GM18870 (cell line): Measurements from ENCODE around the gene SOHLH2.

Experiments used
- ATAC-seq: cut with Tn5 transposase; IDR thresholded peaks from one replicate; pipeline ENCODE4 v1.9.1; 2021; ENCODE audit warnings: moderate library complexity; ENCODE audit not compliant: unreplicated experiment

Gene SOHLH2, protein sequence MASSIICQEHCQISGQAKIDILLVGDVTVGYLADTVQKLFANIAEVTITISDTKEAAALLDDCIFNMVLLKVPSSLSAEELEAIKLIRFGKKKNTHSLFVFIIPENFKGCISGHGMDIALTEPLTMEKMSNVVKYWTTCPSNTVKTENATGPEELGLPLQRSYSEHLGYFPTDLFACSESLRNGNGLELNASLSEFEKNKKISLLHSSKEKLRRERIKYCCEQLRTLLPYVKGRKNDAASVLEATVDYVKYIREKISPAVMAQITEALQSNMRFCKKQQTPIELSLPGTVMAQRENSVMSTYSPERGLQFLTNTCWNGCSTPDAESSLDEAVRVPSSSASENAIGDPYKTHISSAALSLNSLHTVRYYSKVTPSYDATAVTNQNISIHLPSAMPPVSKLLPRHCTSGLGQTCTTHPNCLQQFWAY

DNA sequence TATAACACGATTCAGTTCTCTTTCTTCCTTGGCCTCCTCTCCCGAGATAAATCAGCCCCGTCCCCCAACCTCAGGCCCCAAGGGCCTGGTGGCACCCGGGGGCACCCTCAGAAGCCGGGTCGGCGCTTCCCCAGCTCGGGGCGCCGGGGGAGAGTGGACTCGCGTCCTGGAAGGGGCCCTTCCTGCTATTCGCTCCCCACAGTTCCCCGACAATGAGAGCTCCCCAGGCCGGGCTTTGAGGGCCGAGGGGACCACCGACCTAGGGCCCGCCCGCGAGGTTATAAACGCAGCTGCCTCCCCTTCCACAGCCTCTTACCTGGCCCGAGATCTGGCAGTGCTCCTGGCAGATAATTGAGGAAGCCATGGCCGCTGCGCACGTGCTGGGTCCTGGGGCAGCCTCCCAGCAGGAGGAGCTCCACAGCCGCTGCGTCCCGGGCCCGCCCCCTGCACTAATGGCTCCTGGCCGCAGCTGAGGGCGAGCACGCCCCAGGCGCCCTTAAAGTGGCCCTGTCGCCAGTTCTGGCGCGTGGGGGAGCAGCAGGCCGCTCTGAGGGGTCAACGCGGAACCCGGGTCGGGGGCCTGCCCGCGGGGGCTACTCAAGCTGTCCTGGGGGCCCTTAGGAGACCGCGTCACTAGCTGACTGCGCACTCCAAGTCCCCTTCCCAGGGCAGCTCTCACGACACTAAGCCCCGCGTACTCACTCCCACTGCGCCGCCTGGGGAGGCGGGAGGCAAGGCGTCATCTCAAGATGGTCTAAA, at the start of gene SOHLH2:
TSS of gene SOHLH2 (minus strand) at position 394 of the 759 bp plus-strand sequence. CDS start at position 364, 30 bp downstream.
- ATAC-seq, result no peak

DNA sequence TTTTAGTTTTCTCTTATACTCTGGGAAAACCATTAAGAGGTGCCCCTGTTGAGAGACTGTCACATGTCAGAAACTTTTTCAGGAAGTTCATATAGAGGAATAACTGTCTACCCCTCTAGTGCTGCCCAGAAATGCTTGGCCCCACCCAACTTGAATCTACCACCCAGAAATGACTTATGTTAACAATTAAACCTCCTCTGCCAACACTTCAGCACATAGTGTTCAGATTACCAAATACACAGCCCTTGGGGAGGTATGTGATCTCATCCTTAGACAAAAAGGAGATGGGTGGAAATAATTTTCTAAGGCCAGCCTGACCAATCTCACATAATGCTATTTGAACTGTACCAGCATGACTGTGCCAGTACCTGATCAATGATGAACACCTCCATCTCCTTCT, 47.6 kb upstream of the SOHLH2 start:
- ATAC-seq, result no peak

DNA sequence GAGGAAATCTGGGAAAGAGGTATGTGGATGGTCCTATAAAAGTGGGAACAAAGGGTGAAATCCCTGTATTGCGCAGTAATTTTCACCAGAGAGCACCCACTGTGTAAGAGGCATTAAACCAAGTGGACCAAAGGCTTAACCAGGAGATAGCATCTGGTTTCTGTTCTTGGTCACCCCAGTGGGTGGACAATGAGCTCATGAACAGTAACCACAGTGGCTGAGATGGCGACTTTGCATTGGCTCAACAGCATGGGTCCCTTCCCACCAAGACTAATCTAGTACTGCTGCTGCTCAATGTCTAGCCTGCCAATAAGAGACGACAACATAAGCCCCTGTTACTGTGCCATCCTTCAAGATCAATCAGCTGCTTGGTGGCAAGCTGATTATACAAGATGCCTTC, 46.7 kb upstream of the SOHLH2 start:
- ATAC-seq, result no peak

DNA sequence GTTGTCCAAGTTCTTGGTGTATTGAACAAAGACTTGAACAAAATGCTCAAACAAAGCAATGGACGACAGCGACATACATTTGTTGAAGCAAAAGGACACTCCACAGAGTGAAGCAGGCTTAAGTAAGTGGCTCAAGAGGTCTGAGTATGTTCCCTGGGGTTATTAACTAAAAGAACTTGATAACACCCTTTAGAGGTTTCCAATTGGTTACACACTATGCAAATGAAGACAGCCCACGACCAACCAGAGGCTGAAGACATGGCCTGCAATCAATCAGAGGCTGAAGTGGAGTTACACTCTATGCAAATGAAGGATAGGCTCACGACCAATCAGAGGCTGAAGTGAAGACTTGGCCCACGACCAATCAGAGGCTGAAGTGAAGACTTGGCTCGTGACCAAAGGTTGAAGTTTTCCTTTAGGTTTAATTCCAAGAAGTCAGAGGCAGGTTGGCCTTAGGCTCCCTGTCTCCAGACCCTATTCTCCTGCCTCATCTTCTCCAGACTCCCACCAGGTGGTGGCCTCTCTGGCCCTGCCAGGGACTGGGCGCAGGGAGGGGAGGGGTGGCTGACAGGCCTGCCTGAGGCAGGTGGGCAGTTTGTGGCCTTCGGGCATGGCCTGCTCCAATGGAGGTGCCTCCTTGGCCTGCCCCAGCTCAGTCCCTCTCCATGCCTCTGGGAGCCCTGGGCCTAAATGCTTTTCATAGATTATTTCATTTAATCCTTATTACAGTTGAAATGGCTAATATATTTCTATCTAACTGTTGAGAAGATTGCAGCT, 45.2 kb upstream of the SOHLH2 start:
- no peak for ATAC-seq

DNA sequence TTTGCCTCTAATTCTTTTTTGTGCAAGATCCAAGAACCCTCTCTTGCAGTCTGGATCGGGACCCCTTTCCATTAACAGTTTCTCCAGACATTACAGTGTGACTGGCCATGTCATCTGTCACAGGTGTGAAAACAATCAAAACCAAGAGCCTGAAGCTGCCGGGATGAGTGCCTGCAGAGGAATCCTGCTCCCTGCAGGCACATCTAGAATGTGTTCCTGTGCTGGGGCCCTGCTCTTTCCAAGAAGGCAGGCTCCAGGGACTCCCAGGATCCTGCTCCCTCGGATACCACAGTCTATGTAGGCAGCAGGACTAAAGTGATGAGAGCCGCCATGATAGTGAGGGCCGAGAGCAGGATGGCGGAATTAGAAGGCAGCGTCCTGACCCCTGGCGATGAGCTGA, 44.5 kb upstream of the SOHLH2 start:
- ATAC-seq, result no peak

DNA sequence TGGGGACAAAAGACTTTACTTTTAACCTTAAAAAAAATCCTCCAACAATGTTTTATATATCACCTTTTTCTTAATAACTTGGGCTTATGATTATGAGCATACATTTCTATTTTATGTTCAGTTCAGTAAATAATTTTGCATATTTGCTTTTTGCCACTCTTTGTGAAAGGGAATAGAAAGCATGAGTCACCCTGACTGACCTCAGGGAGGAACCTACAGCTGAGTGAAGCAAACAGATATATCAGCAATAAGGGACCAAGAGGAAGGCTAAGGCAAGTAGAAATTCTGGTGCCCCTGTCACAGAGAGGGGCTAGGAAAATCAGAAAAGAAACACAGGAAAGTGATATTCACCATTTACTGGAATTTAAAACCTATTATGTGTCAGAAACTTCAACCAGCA, 37.2 kb upstream of the SOHLH2 start:
- no peak for ATAC-seq

DNA sequence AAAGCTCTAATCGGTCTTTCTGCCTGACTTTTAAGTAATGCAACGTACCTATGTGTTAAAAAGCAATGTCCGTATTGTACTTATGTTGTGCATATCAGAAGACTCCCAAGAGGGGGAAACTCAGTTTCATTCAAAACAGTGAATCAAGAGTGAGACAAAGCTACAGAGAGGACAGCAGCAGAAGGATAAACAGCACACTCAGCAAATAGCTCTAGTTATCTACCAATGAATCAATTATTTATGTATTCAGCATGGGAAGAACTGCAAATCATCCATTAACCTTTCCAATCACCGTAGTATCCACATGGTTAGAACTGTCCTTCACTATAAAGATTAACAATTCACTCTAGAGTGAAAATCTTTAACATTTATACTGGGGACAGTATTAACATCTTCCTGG, 36.7 kb upstream of the SOHLH2 start:
- no peak for ATAC-seq

DNA sequence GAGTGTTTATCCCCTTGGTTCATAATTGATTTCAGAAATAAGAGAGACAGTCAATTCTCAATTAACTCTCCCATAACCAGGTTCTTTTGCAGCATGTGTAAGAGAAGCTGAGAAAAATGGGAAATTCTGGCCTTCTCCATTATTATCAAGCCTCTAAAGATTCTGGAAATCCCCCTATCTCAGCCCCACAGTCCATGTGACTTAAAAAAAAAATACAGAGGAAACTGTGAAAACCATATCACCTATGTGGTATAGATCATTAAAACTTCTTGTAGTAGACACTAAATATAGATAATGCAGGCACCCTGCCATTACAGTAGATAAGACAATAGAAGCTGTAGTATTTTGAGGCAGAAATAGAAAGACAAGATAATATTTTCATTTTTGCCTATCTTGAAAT, 34.3 kb upstream of the SOHLH2 start:
- ATAC-seq, result no peak

DNA sequence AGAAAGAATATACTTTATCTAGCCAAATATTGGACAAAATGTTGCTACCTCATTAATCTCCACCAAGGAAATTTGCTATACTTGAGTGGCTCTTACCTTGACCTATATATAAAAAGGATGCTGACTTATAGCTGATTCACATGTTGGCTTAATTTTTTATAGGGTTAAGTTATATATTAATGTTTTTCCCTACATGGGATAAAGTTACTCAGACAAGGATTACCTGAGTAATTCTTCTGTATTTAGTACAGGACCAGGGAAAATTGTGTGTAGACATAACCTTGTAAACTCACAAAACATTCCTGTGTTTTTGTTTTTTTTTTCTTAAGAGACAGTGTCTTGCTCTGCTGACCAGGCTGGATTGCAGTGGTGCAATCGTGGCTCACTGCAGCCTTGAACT, 30.6 kb upstream of the SOHLH2 start:
- no peak for ATAC-seq

DNA sequence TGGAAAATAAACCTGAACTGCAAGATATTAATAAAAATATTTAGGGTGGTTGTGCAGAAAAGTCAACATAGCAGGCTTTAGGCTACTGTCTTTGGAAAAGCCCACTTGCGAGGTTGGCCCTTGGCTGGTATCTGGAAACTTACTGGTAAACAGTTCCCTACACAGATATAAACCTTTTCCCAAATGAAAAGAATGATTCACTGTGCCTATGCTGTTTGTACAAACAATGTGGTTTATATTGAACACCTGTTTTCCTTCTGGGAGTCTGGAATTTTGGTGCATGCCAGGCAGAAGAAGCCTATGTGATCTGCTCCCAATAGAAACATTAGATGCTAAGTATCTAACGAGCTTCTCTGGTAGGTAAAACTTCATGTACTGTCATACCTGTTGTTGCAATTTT, 29.7 kb upstream of the SOHLH2 start:
- ATAC-seq, result no peak

DNA sequence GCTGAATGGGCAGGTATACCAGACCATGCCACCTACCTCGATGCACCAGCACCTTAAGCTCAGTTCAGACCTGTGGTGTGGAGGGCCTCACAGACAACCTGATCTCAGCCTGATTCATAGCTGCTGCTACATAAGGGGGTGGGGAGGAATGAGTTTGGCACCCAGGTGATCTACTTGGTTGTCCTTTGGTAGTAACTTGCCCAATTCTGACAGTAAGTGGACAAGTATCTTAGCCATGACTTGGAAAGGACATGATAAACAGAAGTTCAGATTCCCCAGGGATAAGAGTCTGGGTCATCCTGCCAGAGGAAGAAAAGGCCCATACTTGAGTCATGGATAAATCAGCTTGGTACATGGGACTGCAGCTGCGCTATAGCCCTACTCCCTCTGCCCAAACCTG, 28.4 kb upstream of the SOHLH2 start:
- no peak for ATAC-seq

DNA sequence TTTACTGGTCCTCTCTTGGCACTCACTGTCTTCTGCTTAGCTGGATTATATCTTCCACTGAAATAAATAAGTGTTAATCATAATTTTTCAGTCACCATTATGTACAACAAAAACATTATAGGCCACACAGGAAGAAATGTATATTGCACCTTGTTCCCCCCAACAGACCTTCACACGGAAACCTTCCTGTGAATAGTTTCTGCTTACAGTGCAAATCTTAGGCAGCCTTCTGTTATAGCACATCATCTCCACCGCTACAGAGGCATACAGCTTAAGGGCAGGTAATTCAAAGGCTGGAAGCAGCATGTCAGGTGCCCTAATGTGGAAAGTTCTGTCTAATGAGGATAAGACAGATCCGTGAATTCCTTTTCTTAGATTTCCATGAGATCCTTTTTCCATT, 16.9 kb upstream of the SOHLH2 start:
- no peak for ATAC-seq

DNA sequence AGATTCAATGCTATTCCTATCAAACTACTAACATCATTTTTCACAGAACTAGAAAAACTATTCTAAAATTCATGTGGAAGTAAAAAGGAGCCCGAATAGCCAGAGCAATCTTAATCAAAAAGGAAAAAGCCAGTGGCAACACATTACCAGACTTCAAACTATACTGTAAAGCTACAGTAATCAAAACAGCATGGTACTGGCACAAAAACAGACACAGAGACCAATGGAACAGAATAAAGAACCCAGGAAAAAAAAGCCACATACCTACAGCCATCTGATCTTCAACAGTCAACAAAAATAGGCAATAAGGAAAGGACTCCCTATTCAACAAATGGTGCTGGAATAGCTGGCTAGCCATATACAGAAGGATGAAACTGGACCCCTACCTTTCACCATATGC, 10.4 kb upstream of the SOHLH2 start:
- ATAC-seq, result no peak

DNA sequence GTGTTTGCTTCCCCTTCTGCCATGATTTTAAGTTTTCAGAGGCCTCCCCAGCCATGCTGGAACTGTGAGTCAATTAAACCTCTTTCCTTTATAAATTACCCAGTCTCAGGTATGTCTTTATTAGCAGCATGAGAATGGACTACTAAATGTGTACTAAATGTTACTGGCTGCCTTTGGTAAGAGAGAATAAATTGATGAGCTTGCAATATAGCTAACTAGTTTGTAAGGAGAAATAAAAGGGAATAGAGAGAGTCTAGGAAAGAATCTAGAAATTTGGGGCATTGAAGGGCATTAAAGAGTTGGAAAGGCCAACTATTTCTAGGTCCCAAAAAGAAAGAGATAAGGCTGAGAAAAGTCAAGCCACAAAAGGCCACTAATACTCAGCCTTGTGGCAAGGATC, 5.5 kb upstream of the SOHLH2 start:
- no peak for ATAC-seq

DNA sequence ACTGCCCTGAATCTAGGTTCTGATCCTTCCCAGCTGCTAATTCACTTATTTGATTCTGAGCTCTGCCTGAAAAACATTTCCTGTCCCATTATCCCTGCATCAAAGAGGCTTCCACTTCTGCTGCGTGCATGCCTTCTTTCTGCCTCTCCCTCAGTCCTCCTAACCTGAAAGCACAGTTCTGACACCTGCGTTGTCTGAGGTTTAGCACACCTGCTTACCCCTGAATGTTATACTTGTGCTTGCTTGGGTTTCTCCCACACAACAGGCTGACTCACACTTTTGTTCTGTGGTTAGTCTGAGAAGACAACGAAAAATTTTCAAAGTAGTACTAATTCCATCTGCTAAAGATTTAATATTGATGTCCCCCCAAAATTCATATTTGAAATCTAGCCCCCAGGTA, 3.1 kb upstream of the SOHLH2 start:
- ATAC-seq, result no peak

DNA sequence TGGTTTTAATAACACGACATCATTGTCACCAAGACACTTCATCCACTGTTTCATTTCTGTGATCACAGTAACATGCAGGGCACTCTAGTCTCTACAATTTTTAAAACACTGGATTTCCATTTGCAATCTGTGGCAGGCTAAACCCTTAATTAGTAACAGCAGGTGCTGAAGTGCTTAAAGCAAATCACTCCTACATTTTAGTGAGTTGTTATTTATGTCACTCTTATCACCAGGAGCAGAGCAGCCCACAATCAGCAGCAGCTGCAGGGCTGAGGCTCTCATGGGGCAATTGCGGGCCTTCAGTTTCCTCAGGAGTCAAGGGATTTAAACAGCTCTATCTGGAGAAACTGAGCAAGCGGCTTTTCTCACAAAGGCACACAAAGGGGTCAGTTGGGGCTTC, 1.6 kb downstream of the SOHLH2 start:
- ATAC-seq, result no peak

DNA sequence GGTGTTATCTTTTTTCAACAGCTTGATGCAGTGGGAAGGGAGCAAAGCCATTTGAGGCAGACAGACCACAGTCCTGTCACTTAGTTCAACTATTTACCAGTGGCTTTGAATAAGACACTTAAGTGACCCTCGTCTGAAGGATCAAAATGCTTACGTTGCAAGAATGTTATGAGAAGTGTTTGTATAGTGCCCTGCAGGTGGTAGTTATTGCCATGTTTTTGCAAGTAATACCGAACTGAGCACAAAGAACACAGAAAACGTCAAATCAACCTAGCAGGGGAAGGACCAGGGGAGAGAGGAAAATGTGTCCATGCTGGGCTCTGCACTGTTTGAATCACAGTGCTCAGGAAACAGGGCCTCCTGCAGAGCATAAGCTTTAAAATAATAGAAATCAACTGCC, 2.8 kb downstream of the SOHLH2 start:
- ATAC-seq, result no peak

DNA sequence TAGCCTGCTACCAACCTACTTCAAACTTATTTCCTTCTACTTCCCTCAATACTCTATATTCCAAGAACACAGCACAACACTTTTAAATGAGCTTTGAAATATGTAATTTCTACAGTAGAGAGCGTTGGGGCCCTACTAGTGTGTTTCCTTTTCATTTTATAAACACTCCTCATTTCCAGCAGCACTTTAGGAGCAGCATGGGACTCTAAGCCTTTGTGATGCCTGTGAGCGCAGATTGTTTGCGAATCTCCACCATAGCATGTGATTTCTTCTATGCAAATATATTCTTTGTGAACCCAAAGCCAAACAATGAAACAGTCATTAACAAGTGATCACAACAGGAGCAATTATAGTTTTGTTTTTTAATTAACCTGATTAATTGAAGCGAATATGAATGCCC, 3.6 kb downstream of the SOHLH2 start:
- no peak for ATAC-seq

DNA sequence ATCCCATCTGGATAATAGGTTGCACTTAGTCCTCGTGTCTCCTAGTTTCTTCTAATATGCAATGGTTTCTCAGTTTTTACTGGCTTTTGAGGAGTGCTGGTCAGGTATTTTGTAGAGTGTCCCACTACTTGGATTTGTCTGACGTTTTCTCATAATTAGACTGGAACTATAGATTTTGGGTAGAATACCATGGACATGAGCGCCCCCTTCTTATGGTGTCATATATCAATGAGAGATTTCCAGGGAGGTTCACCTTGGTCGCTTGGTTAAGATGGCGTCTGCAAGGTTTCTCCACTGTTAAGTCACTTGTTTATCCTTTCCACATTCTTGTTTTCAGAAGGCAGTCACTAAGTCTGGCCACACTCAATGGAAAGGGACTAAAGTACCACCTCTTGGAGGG, 6.7 kb downstream of the SOHLH2 start:
- ATAC-seq, result no peak

DNA sequence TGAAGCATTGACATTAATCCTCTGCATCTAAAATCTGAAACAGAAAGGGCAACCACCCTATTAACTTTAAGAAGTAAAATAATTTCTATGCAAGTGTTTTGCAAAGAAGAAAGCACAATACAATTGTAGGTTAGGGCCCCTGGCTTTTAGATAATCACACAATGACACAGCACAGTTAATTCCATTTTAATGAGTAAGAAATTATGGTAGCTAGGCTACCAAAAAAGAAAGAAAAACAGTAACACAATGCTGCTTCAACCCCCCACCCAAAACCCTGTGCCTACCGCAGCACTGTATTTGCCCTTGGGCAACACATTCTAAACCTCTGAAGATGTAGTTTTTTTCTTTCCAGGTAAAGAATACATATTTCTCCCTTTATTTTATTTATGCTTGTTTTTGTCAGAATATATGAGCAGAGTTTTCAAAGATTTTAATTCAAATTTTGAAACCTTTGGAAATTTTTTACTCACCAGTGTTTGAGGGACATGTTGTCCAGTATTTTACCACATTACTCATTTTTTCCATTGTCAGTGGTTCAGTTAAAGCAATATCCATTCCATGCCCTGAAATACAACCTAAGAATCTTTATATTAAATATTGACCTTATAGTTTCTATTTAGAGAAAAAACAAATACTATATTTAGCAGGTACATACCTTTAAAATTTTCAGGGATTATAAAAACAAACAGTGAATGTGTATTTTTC, 21.1 kb downstream of the SOHLH2 start:
- no peak for ATAC-seq

DNA sequence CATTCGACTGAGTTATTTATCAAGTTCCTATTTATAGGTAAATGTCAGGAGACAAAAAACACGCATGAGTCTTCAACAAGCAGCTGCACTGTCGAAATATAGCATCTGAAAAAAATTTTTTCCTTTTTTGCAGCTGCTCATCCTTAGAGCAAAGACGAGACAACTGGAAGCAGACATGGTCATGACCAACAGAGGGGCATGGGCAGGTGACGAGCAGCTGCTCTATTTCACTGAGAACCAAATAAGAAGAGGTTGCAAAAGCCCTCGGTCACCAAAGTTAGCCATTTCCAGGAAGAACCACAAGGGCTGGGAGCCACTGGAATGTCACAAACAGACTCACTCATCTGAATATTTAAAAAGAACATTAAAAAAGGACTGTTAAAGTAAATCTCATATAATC, 22.2 kb downstream of the SOHLH2 start:
- no peak for ATAC-seq
